A673 (cell line): ENCODE data around the gene FKBP3.

Source experiments
- EZH2 ChIP-seq: fragments of 200-600 bp; sonication (generic); IDR thresholded peaks from 2 replicates; pipeline ENCODE4 v1.6.1; 2017; ENCODE audit warnings: borderline replicate concordance, low read depth, mild to moderate bottlenecking, mixed read lengths, antibody characterized with exemption, low read length; ENCODE audit not compliant: poor library complexity, severe bottlenecking
- TF ChIP-seq, protein P1 (sequence below): fragments of 300-800, 200-600 bp; sonication (generic); conservative IDR thresholded peaks from 2 replicates; pipeline ENCODE4 v1.5.1; 2017; ENCODE audit warnings: low read depth, mild to moderate bottlenecking, antibody characterized with exemption, low read length, moderate library complexity, mixed read lengths

DNA sequence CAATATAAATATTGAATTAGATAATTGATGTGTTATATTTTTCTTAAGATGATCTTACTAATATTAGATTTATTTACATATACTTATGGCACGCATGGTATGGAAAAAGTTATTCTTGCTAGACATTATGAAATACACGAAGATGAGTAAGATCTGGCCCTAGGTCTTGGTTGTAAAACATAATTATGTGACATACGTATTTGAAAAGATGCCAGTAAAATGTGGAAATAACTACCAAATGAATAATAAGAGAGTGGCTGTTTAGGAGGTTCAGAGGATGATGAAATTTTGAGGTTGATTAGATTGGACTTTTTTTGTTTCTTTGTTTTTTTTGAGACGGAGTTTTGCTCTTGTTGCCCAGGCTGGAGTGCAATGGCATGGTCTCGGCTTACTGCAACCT lies 42.8 kb upstream of the FKBP3 start:
- no peak for TF ChIP-seq EZH2
- TF ChIP-seq, protein P1, sequence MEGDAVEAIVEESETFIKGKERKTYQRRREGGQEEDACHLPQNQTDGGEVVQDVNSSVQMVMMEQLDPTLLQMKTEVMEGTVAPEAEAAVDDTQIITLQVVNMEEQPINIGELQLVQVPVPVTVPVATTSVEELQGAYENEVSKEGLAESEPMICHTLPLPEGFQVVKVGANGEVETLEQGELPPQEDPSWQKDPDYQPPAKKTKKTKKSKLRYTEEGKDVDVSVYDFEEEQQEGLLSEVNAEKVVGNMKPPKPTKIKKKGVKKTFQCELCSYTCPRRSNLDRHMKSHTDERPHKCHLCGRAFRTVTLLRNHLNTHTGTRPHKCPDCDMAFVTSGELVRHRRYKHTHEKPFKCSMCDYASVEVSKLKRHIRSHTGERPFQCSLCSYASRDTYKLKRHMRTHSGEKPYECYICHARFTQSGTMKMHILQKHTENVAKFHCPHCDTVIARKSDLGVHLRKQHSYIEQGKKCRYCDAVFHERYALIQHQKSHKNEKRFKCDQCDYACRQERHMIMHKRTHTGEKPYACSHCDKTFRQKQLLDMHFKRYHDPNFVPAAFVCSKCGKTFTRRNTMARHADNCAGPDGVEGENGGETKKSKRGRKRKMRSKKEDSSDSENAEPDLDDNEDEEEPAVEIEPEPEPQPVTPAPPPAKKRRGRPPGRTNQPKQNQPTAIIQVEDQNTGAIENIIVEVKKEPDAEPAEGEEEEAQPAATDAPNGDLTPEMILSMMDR, result no peak
